ENCODE data around the gene REM1. TPM values are rescaled to one million over a fixed set of nuclear protein-coding genes. Genes with fewer than 3 reads are reported as not detected.

Gene REM1
- total RNA-seq, 1 experiment from 2014 or later: not detected

DNA sequence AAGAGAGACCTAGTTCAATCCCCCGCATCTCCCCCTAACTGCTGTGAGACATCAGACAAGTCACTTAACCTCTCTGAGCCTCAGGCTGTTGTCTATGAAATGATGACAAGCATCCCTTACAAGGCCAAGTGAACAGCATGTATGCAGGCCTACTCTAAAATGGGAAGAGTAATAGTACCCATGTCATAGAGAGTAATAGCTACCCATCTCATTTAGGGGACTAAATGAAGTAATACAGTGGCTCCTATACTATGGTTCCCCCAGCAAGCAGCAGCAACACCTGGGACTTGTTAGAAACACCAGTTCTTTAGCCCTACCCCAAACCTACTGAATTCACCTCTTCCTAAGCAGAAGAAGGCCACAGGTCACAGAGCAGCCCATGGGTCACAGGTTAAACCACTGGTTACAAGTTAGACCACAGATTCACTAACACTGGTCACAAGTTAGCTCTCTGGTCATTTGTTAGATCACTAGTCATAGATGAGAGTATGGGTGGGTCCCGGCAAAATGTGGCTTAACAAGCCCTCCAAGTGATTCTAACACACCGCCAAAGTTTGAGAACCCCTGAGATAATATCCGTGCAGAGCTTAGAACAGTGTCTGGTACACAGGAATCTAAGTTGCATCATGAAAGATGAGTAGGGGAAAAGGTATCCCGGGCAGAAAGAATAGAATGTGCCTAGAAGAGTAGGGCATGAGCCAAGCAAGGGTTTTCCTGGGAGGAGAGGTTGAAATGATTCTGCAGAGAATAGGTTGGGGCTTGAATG lies 1.6 kb upstream of the REM1 start:
- H3K9ac ChIP-seq (ENCODE audit: extremely low read depth, insufficient read length, low read length): no peak overlapping the region
- no CpG with 5 or more reads among the region's 5 CpGs for WGBS (ENCODE audit: extremely low coverage, insufficient read length, low lambda C conversion rate)
- H2AFZ ChIP-seq (ENCODE audit: low read length): no peak overlapping the region
- no peak overlapping the region for H2BK5ac ChIP-seq (ENCODE audit: insufficient read length, low read length)
- no peak overlapping the region for H3K4ac ChIP-seq (ENCODE audit: low read depth, low read length)
- Mint-ChIP-seq H3K27ac (no peak overlapping the region), H3K27me3 (ENCODE audit: low read depth) (peaks cover 20% of the 10 kb centered on the region), H3K4me1 (no peaks in the 10 kb centered on the region), H3K9me3 (peaks cover 59 to 65% of the 10 kb centered on the region in 2 experiments), H3K4me3 (no peak overlapping the region), H3K36me3 (ENCODE audit: insufficient read depth in 1 of 3, low read depth in 3 of 3) (peaks cover 7 to 40% (median 17%) of the 10 kb centered on the region in 3 experiments; a peak in 6 of 7 replicates)
- no peaks in the 10 kb centered on the region for H3K4me1 ChIP-seq (ENCODE audit: insufficient read depth, low read length)
- H4K8ac ChIP-seq (replicated peaks; ENCODE audit: insufficient read length, low read depth, low read length): no peak overlapping the region
- H2BK120ac ChIP-seq (ENCODE audit: low read depth, low read length, poor library complexity, severe bottlenecking): no peak overlapping the region
- no peaks in the 10 kb centered on the region for H3K23me2 ChIP-seq (ENCODE audit: insufficient read length, low read depth, low read length, poor library complexity, severe bottlenecking)
- H3K14ac ChIP-seq (ENCODE audit: insufficient read depth, low read length): no peak overlapping the region
- peaks cover 53% of the 10 kb centered on the region for H3K9me3 ChIP-seq (ENCODE audit: control insufficient read depth, low read depth, low read length)
- no peaks in the 10 kb centered on the region for H3K79me1 ChIP-seq (ENCODE audit: insufficient read depth, low read depth, low read length, poor library complexity, severe bottlenecking)
- H3K23ac ChIP-seq (ENCODE audit: insufficient read length, low read depth, low read length): no peak overlapping the region
- no peaks in the 10 kb centered on the region for H3K79me2 ChIP-seq (ENCODE audit: insufficient read depth, low read length)
- H2BK20ac ChIP-seq (ENCODE audit: low read depth, low read length, poor library complexity, severe bottlenecking): no peak overlapping the region
- H3T11ph ChIP-seq (ENCODE audit: low read length): no peak overlapping the region
- no peak overlapping the region for H2BK12ac ChIP-seq (ENCODE audit: insufficient read length, low read depth, low read length)
- H2BK15ac ChIP-seq (ENCODE audit: low read depth, low read length): no peak overlapping the region
- no peak overlapping the region for H2AK5ac ChIP-seq (ENCODE audit: insufficient read length, low read length)
- DNase-seq: no peak
- H3K27me3 ChIP-seq (ENCODE audit: insufficient read depth, low read length): no peaks in the 10 kb centered on the region
- no peak overlapping the region for H3K4me2 ChIP-seq (ENCODE audit: insufficient read depth, insufficient read length, low read length)
- no peak overlapping the region for H3K18ac ChIP-seq (ENCODE audit: insufficient read length, low read depth, low read length)
- H4K91ac ChIP-seq (ENCODE audit: insufficient read length, low read depth, low read length): no peak overlapping the region
- TF ChIP-seq CTCF (conservative IDR thresholded peaks at IDR 0.05): no peak
- H4K20me1 ChIP-seq (ENCODE audit: control insufficient read depth, insufficient read depth, insufficient read length): no peaks in the 10 kb centered on the region
- no peak overlapping the region for H4K5ac ChIP-seq (ENCODE audit: insufficient read length, low read depth, low read length)
- H3K56ac ChIP-seq (ENCODE audit: insufficient read length, low read depth, low read length): no peak overlapping the region
- no peak overlapping the region for H3K27ac ChIP-seq (ENCODE audit: insufficient read length, low read depth, low read length)
